Measurements from ENCODE around the gene ORM2. TPM values are rescaled to one million over a fixed set of nuclear protein-coding genes. Genes with fewer than 3 reads are reported as not detected.

ORM2 gene
- total and polyA plus RNA-seq, 2 of the 8 experiments (the other 6 are each of a cell fraction or from before 2014, with no cell fraction given), result 1.3 TPM; not detected in 1

DNA sequence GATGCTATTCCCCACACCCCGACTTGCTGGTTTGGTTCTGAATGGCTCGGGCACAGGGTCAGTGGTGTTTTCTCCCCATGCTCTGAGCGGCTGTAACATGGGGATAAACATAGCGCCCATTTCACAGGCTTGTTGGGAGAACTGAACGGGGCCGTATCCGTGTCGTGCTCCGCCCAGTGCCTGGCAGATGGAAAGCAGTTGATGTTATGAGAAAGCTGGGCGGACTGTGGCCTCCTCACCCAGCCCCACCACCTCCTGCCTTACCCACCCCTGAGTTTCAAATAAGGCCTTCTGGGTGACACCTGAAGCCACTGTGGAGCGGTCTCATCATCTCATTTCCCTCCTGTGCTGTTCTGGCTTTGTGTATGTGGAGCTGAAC lies 14.5 kb downstream of the ORM2 start:
- POLR2A ChIA-PET (ENCODE audit: partially characterized antibody), result interaction anchor here (0.9 to 2.5 kb wide), 4 partner anchors 10 to 44 kb away, joined by 3 to 8 read pairs (median 4); no protein-coding TSS in a partner anchor
- Histone ChIP-seq H2AK5ac (ENCODE audit: low read depth, low read length) (no peak overlapping the region), H3K56ac (replicated peaks; ENCODE audit: insufficient read length, low read depth, low read length) (no peak overlapping the region), H2BK5ac (ENCODE audit: low read depth, low read length) (no peak overlapping the region), H4K8ac (ENCODE audit: extremely low read depth, insufficient read depth, low read length) (no peak overlapping the region), H3K36me3 (ENCODE audit: control insufficient read depth in 2 of 4, insufficient read depth in 4 of 4, low read length in 3 of 4) (peaks cover 12 to 78% (median 50%) of the 10 kb centered on the region in 4 experiments), H3K23me2 (ENCODE audit: low read depth, low read length) (no peaks in the 10 kb centered on the region), H3K4ac (replicated peaks; ENCODE audit: insufficient read length, low read depth, low read length) (no peak overlapping the region), H2BK15ac (ENCODE audit: low read length) (no peak overlapping the region), H3K4me3 (ENCODE audit: extremely low read depth in 1 of 4, insufficient read depth in 2 of 4, low read depth in 3 of 4, low read length in 4 of 4) (no peak overlapping the region), H4K20me1 (replicated peaks in 1 of 2; ENCODE audit: control insufficient read depth in 1 of 2, insufficient read depth in 2 of 2, low read length in 2 of 2) (peaks cover 0 to 2% of the 10 kb centered on the region in 2 experiments), H3K27ac (ENCODE audit: low read depth, low read length) (no peak overlapping the region), H4K5ac (ENCODE audit: insufficient read length, low read depth, low read length) (no peak overlapping the region), H2AFZ (ENCODE audit: low read length) (no peak overlapping the region), H2BK12ac (ENCODE audit: low read depth, low read length) (no peak overlapping the region), H3K27me3 (replicated peaks in 1 of 4; ENCODE audit: control insufficient read depth in 3 of 4, extremely low read depth in 1 of 4, insufficient read depth in 3 of 4, low read length in 3 of 4) (no peaks in the 10 kb centered on the region), H2BK20ac (ENCODE audit: low read length) (no peak overlapping the region), H3K18ac (ENCODE audit: extremely low read depth, low read length) (no peak overlapping the region), H3K9ac (replicated peaks in 1 of 4; ENCODE audit: extremely low read depth in 1 of 4, low read depth in 3 of 4, low read length in 3 of 4) (no peak overlapping the region), H3K9me3 (ENCODE audit: insufficient read depth in 2 of 2, low read depth in 1 of 2, low read length in 1 of 2) (no peaks in the 10 kb centered on the region), H4K91ac (replicated peaks; ENCODE audit: insufficient read length, low read length) (no peak overlapping the region), H2BK120ac (replicated peaks; ENCODE audit: low read depth, low read length) (no peak overlapping the region), H3K14ac (ENCODE audit: insufficient read length) (no peak overlapping the region), H3K79me2 (ENCODE audit: control insufficient read depth in 1 of 2, insufficient read depth in 2 of 2, low read length in 2 of 2) (no peaks in the 10 kb centered on the region), H3K79me1 (ENCODE audit: low read depth, low read length) (no peaks in the 10 kb centered on the region), H3K4me2 (ENCODE audit: insufficient read depth in 1 of 2, low read depth in 2 of 2, low read length in 2 of 2) (no peak overlapping the region), H3K4me1 (replicated peaks in 1 of 4; ENCODE audit: control insufficient read depth in 3 of 4, insufficient read depth in 4 of 4, low read length in 3 of 4) (peaks cover 3 to 5% (median 4%) of the 10 kb centered on the region in 4 experiments; a peak in 5 of 7 replicates), H3K23ac (ENCODE audit: insufficient read length) (no peak overlapping the region)
- no peak for FAIRE-seq
- WGBS, 2 experiments (ENCODE audit: extremely low coverage in 1 of 2, insufficient coverage in 1 of 2, insufficient read length in 1 of 2, insufficient replicate concordance in 2 of 2, low coverage in 1 of 2, low lambda C conversion rate in 2 of 2, missing lambda C conversion rate in 1 of 2), result 95% methylated on average over 10 of the region's 11 CpGs; no CpG with 5 or more reads in 1 of the 2 experiments
- no peak for DNase-seq (ENCODE audit: low read depth in 1 of 2, low spot score in 2 of 2)
- CTCF ChIA-PET (ENCODE audit: partially characterized antibody), result interaction anchor here (1.0 to 1.5 kb wide), 4 partner anchors 9 to 64 kb away, joined by 3 to 5 read pairs (median 4); no protein-coding TSS in a partner anchor
- no peak for TF ChIP-seq EZH2 (IDR thresholded peaks at IDR 0.05; ENCODE audit: low read depth, low read length, severe bottlenecking)
- TF ChIP-seq BRCA1 (IDR thresholded peaks at IDR 0.05; ENCODE audit: low read depth, low read length), result no peak
- TF ChIP-seq, protein P1, sequence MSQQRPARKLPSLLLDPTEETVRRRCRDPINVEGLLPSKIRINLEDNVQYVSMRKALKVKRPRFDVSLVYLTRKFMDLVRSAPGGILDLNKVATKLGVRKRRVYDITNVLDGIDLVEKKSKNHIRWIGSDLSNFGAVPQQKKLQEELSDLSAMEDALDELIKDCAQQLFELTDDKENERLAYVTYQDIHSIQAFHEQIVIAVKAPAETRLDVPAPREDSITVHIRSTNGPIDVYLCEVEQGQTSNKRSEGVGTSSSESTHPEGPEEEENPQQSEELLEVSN (IDR thresholded peaks at IDR 0.05), result no peak
- TF ChIP-seq POLR2AphosphoS5 (IDR thresholded peaks at IDR 0.05; ENCODE audit: low read depth, low read length), result no peak
- TF ChIP-seq KDM5A (IDR thresholded peaks at IDR 0.05; ENCODE audit: low read length), result no peak
- no peak for TF ChIP-seq SP1 (IDR thresholded peaks at IDR 0.05; ENCODE audit: low read depth, low read length)
- TF ChIP-seq TAF1 (IDR thresholded peaks at IDR 0.05; ENCODE audit: low read depth, low read length), result no peak
- TF ChIP-seq FOSL1 (IDR thresholded peaks at IDR 0.05; ENCODE audit: insufficient read depth, low read depth, low read length), result no peak
- TF ChIP-seq CTBP2 (IDR thresholded peaks at IDR 0.05; ENCODE audit: borderline replicate concordance, insufficient read depth, insufficient read length, low read length), result no peak
- TF ChIP-seq, protein P2, sequence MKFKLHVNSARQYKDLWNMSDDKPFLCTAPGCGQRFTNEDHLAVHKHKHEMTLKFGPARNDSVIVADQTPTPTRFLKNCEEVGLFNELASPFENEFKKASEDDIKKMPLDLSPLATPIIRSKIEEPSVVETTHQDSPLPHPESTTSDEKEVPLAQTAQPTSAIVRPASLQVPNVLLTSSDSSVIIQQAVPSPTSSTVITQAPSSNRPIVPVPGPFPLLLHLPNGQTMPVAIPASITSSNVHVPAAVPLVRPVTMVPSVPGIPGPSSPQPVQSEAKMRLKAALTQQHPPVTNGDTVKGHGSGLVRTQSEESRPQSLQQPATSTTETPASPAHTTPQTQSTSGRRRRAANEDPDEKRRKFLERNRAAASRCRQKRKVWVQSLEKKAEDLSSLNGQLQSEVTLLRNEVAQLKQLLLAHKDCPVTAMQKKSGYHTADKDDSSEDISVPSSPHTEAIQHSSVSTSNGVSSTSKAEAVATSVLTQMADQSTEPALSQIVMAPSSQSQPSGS (IDR thresholded peaks at IDR 0.05; ENCODE audit: low read length), result no peak
- no peak for TF ChIP-seq GTF2F1 (IDR thresholded peaks at IDR 0.05; ENCODE audit: borderline replicate concordance, low read depth, low read length)
